ENCODE results near the gene HEATR5A.

DNA sequence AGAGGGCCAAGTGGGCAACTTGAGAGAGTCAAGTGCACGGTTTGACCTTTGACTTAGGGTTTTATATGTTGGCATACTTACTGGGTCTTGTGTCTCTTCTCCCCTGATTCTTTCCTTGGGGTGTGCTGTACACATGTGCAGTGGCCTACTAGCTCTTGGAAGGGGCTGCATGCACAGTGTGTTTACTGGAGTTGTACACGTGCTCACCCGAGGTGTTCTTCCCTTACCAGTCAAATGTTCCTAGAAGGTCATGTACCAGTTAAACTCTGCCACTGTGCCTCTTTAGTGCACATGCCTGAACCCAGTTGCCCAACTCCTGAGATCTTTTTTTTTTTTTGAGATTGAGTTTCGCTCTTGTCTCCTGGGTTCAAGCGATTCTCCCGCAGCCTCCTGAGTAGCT lies 46.2 kb upstream of the HEATR5A start:
- TF ChIP-seq POLR2A (IDR thresholded peaks at IDR 0.05), result no peak
- TF ChIP-seq, protein P1, sequence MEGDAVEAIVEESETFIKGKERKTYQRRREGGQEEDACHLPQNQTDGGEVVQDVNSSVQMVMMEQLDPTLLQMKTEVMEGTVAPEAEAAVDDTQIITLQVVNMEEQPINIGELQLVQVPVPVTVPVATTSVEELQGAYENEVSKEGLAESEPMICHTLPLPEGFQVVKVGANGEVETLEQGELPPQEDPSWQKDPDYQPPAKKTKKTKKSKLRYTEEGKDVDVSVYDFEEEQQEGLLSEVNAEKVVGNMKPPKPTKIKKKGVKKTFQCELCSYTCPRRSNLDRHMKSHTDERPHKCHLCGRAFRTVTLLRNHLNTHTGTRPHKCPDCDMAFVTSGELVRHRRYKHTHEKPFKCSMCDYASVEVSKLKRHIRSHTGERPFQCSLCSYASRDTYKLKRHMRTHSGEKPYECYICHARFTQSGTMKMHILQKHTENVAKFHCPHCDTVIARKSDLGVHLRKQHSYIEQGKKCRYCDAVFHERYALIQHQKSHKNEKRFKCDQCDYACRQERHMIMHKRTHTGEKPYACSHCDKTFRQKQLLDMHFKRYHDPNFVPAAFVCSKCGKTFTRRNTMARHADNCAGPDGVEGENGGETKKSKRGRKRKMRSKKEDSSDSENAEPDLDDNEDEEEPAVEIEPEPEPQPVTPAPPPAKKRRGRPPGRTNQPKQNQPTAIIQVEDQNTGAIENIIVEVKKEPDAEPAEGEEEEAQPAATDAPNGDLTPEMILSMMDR (IDR thresholded peaks at IDR 0.05), result no peak

Measured in tibial nerve (tissue), 3 donors.